ENCODE results near the gene BUB1B. TPM values are rescaled to one million over a fixed set of nuclear protein-coding genes. Genes with fewer than 3 reads are reported as not detected.
"Not testable (repeated sequence)": the region's sequence is repeated elsewhere in the genome, so short reads cannot be mapped to it uniquely, and the experiment has no call there.

BUB1B gene
- 64.4 and 86.8 TPM in 2 replicates for total RNA-seq (2014; rRNA removed; shearing (Covaris generic))

DNA sequence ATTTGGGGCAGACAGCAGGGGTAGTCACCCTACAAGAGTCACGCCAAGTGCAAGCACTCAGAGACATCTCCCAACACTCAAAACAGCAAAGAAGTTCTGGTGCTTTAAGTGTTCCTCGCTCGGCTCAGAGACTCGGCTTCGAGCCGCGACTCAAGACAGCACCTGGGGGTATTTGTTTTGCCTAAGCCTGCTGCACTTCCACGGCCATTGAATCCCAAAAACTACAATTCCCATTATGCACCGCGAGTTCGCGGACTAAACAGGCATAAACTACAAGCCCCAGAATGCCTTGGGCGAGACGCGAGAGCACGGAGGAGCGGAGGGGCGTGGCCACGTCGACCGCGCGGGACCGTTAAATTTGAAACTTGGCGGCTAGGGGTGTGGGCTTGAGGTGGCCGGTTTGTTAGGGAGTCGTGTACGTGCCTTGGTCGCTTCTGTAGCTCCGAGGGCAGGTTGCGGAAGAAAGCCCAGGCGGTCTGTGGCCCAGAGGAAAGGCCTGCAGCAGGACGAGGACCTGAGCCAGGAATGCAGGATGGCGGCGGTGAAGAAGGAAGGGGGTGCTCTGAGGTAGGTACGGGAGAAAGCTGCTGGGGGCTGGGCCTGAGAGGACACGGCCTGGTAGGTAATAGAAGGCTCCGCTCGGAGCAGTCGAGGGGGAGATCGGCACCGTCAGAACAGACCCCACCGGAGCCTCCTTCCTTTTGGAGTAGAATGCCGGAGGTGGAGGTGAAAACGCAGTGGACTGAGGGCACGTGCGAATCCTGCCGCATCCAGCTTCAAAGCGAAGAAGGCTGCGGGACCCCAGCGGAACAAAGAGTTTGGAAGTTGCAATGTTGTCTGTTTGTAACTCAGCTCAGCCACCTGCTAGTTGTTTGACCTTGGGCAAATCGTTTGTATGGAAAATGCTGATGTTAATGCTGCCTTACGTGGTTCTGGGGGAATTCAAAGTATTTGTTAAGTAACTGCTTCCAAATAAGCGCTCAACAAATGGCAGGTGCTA is at the start of gene BUB1B:
Gene BUB1B, plus strand, starts transcription at position 381 of the 1,000 bp plus-strand sequence. Its CDS starts 152 bp downstream, at position 533.
- in situ Hi-C loops (cut with HindIII; ENCODE audit: low sequenced_read_pairs), result no loop called here
- DNase-seq (ENCODE audit: low spot score), result peak; percentile 96

DNA sequence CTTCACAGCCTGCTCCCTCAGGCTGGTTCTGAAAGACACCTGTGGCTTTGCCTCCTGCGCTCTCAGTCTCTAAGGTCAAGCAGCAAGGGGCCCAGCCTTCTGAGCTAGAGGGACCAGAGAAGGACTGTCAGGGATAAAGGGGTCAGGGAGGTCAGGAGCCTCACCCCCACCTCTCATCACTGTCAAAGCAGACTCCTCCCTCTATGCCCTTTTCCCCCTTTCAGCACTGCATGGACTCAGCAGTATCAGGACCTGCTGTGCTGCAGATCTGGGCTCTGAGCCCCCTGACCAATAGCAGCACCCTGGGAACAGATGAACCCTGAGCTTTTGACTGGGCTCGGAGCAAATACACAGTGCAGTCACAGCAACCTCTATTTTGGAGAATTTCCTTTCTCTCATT is 49.0 kb upstream of the BUB1B start:
- in situ Hi-C loops (cut with HindIII; ENCODE audit: low sequenced_read_pairs), result no loop called here
- no peak for DNase-seq (ENCODE audit: low spot score)

DNA sequence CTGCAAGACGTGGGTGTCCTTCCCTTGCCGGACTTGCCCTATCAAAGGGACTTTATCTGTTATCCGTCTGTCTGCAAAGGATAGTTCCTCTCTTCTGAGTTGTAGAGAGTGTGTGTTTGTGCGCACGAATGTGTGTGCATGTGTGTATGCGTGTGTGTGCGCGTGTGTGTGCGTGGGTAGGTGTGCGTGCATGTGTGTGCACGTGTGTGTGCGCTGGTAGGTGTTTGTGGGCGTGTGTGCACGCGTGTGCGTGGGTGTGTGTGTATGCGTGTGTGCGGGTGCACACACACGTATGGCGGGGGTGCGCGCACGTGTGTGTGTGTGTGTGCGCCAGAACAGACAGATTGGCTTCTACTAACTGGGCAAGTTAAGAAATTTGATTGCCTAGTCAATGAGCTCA is 48.1 kb upstream of the BUB1B start:
- in situ Hi-C loops (cut with HindIII; ENCODE audit: low sequenced_read_pairs), result no loop called here
- DNase-seq (ENCODE audit: low spot score), result no peak

DNA sequence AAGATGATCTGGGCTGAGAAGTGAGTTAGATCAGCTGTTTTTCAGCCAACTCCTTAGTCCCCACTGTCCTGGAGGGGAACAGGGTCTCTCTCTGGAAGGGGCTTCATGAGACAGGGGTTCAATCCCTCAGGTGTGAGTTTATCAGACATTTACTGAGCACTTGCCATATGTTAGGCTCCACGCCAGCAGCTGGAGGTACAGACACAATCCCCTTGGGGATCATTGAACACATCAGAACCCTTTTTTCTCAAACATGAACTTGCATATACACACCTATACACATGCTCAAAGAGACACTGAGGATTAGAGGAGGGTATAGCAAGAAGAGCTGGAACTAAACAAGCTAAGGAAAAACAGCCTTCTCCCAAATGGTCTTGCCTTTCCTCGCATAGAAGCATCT is 46.7 kb upstream of the BUB1B start:
- DNase-seq (ENCODE audit: low spot score), result no peak
- in situ Hi-C loops (cut with HindIII; ENCODE audit: low sequenced_read_pairs), result no loop called here

- DNase-seq (ENCODE audit: low spot score); in situ Hi-C loops (cut with HindIII; ENCODE audit: low sequenced_read_pairs): not testable (repeated sequence)
Observed at GRCh38 chr15:40115106-40115505, 45.8 kb upstream of the BUB1B start.

DNA sequence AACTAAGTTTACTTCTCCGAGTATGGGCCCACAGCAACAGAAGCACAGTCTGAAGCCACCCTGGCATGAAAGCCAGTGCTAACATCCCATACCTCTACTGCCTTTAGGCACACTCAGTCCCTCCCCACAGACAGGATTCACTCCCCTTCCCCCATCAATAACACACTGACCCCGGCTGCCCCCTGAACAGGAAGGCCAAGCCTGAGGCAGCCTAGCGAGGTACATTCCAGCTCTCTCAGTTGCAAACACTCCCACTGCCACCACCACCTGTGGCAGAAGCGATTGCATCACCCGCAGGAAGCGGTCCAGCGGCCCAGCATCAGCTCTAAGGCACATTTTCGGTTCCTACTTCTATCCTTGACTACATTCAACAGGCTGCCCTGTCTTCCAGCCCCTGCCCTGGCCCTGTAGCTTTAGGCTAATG is 45.2 kb upstream of the BUB1B start:
- in situ Hi-C loops (cut with HindIII; ENCODE audit: low sequenced_read_pairs), result no loop called here
- no peak for DNase-seq (ENCODE audit: low spot score)

DNA sequence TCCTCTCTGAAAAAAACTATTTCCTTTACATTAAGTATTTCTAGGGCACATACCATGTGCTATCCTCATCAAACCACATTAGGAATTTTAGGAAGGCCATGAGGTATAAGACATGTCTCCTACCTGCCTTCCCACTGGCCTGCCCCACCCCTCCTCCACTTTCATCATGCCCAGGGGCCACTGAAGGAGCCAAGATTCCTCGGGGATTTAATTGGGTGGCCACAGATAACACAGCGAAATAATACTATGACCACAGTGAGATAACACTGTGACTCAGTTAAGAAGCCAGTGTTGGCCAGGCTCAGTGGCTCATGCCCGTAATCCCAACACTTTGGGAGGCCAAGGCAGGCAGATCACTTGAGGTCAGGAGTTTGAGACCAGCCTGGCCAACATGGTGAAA is 42.4 kb upstream of the BUB1B start:
- in situ Hi-C loops (cut with HindIII; ENCODE audit: low sequenced_read_pairs), result no loop called here
- no peak for DNase-seq (ENCODE audit: low spot score)

DNA sequence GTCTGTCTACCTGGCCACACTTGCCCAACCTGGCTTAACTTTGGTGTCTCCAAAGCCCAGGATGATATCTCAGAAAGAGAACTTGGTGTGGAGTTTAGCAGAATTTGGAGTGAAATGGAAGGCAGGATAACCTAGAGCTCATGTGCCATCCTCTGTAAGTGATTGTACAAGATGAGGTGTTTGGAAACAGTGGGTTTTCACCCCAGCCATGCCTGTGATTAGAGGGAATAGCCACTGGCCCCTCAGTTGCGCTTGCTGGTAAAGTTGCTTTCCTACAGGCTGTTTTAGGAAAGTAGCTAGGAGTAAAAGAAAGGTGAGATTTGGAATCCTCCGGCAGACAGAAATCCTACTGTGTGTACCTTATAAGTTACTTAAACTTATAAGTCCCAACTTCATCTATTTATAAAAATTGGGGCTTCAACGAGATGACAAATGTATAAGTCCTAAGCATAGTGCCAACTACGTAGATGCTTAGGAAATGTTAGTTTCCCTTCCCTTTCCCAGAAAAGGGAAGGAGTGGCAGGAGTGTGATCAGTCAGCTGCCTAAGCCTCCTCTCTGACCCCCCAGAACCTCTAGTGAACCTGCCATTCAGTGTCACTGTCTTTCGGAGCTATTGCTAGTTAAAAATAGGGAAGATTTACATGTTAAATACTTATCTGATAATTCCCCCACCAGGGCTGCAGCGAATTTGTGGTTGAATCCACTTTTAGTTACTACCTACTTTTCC is 38.8 kb upstream of the BUB1B start:
- no peak for DNase-seq (ENCODE audit: low spot score)
- in situ Hi-C loops (cut with HindIII; ENCODE audit: low sequenced_read_pairs), result no loop called here

DNA sequence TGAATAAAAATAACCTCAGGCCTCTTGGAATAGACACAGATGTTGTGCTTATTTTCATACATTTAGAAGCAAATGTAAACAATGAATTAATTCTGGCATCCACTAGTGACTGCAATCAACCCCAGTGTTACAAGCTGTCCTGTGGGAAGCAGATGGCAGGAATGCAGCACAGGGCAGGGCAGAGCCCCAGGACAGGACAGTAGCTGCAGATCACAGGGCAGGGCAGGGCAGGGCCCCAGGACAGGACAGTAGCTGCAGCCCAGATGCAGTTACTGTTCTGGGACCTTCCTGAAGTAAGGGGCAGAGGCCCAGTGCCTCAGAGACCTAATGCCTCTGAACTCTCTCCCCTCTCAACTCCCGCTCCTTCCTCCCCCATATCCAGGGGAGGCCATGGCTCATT is 37.9 kb upstream of the BUB1B start:
- DNase-seq (ENCODE audit: low spot score); in situ Hi-C loops (cut with HindIII; ENCODE audit: low sequenced_read_pairs): not testable (repeated sequence)

DNA sequence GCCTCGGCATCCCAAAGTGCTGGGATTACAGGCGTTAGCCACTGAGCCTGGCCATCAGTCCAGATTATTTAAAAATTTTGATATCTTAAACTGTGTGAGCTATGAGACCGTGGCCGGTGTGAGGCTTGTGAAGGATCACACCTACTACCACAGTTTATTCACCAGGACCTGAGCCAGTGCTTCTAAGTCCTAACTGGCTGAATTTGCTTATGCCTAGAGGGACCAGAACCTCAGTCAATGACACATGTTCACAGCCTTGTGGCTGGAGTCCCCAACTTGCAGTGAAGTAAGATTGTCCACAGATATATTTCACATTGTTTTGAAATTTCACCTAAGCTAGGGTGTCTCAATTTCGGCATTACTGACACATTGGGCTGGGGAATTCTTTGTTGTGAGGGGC is 37.0 kb upstream of the BUB1B start:
- in situ Hi-C loops (cut with HindIII; ENCODE audit: low sequenced_read_pairs); DNase-seq (ENCODE audit: low spot score): not testable (repeated sequence)

GRCh38 chr15:40124333-40124732 is 36.5 kb upstream of the BUB1B start:
- DNase-seq (ENCODE audit: low spot score); in situ Hi-C loops (cut with HindIII; ENCODE audit: low sequenced_read_pairs): not testable (repeated sequence)

- DNase-seq (ENCODE audit: low spot score), result not testable (repeated sequence)
Observed at GRCh38 chr15:40124807-40125285, 36.0 kb upstream of the BUB1B start.

GRCh38 chr15:40125950-40126349 is 34.9 kb upstream of the BUB1B start:
- in situ Hi-C loops (cut with HindIII; ENCODE audit: low sequenced_read_pairs), result no loop called here
- DNase-seq (ENCODE audit: low spot score), result no peak

More at GRCh38 chr15:40124807-40125285, 36.0 kb upstream of the BUB1B start:
- in situ Hi-C loops (cut with HindIII; ENCODE audit: low sequenced_read_pairs), result not testable (repeated sequence)

DNA sequence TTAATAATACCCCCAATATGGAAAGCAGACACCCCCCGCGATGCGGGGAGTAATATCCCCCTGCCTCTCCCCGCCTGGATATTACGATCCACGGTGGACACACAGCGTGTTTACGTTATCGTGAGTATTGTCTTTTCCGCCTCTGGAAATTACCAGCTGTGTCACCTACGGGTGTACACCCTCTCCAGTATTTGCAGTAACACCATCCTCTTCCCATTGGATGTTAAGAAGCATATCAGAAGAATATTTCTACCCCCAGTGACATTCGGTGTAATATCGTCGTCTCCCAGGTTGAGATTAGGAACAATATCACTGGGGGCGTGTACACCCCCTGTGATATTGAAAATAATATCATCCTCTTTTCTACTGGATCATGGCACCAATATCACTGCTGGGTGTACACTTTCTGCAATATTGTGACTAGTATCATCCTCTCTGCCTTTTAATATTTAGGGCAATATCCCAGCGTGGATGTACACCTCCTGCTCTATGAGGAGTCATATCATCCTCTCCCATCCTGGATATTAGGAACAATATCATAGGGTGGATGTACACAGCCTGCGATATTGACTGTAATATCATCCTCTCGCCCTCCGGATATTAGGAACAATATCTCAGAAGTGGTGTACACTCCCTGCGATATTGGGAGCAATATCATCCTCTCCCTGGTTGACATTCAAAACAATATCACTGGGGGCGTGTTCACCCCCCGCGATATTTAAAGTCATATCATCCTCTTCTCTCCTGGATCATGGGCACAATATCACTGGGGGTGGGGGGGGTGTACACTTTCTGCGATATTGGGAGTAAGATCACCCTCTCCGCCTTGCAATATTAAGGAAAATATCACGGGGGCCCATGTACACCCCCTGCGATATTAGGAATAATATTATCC is 31.9 kb upstream of the BUB1B start:
- in situ Hi-C loops (cut with HindIII; ENCODE audit: low sequenced_read_pairs), result no loop called here
- no peak for DNase-seq (ENCODE audit: low spot score)

DNA sequence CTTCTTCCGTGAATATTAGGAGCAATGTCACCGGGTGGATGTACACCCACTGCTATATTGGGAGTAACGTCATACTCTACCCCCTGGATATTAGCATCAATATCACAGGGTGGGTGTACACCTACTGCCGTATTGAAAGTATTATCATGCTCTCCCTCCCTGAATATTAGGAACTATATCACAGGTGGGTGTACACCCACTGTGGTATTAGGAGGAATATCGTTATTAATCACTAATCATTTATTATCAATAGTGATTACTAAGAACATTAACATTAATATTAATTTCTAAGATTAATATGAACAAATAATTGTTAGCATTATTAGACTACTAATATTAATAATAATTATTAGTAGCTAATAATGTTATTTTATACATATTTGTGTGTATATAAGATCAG is 30.8 kb upstream of the BUB1B start:
- in situ Hi-C loops (cut with HindIII; ENCODE audit: low sequenced_read_pairs), result no loop called here
- no peak for DNase-seq (ENCODE audit: low spot score)

DNA sequence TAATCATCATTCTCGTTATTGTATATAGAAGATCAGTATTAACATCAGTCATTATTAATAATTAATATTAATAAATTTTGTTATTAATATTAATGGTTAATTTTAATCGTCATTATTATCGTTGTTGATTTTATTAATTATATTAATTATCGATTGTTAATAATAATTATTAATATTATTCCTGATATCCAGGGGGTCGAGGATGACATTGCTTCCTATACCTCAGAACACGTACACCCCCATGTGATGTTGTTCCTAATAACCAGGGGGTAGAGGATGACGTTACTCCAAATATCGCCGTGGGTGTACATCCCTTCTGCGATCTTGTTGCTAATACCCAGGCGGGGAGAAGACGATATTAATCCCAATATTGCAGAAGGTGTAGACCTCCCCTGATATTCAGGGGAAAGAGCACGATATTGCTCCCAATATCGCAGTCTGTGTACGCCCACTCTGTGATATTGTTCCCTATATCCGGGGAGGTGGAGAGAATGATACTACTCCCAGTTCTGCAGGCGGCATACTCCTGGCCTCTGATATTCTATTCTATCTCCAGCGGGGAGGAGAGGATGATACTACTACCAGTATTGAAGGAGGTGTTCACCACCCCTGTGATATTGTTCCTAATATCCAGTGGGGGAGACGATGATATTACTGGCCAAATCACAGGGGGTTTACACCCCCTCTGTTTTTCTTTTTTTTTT is 29.9 kb upstream of the BUB1B start:
- no peak for DNase-seq (ENCODE audit: low spot score)
- in situ Hi-C loops (cut with HindIII; ENCODE audit: low sequenced_read_pairs), result no loop called here

GRCh38 chr15:40133544-40133943 is 27.3 kb upstream of the BUB1B start:
- no peak for DNase-seq (ENCODE audit: low spot score)
- in situ Hi-C loops (cut with HindIII; ENCODE audit: low sequenced_read_pairs), result no loop called here

GRCh38 chr15:40134885-40135284 is 26.0 kb upstream of the BUB1B start:
- in situ Hi-C loops (cut with HindIII; ENCODE audit: low sequenced_read_pairs), result no loop called here
- no peak for DNase-seq (ENCODE audit: low spot score)
